Stimulated activated CD8-positive, alpha-beta memory T cell treated with anti-CD3 and anti-CD28 coated beads, Interleukin-15, amount 100 ng/mL, for 1 hour (primary cell): ENCODE results near the gene C12orf54.
"Not testable (repeated sequence)": the region's sequence is repeated elsewhere in the genome, so short reads cannot be mapped to it uniquely, and the experiment has no call there.

Experiments used
- DNase-seq: peaks from one replicate; pipeline ENCODE4 v3.0.0-alpha.2; 2020; ENCODE audit warnings: low read depth

Gene C12orf54

GRCh38 chr12:48482198-48482597 is at the start of gene C12orf54:
C12orf54 (plus strand) TSS chr12:48482498; CDS start chr12:48483297, 799 bp downstream.
- no peak for DNase-seq

DNA sequence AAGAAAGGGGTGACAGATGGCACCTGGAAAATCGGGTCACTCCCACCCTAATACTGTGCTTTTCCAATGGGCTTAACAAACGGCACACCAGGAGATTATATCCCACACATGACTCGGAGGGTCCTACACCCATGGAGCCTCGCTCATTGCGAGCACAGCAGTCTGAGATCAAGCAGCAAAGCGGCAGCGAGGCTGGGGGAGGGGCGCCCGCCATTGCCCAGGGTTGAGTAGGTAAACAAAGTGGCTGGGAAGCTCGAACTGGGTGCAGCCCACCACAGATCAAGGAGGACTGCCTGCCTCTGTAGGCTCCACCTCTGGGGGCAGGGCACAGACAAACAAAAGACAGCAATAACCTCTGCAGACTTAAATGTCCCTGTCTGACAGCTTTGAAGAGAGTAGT is 48.3 kb upstream of the C12orf54 start:
- not testable (repeated sequence) for DNase-seq

- DNase-seq, result no peak
These were observed 41.2 kb upstream of the C12orf54 start for GRCh38 chr12:48441069-48441468.

DNA sequence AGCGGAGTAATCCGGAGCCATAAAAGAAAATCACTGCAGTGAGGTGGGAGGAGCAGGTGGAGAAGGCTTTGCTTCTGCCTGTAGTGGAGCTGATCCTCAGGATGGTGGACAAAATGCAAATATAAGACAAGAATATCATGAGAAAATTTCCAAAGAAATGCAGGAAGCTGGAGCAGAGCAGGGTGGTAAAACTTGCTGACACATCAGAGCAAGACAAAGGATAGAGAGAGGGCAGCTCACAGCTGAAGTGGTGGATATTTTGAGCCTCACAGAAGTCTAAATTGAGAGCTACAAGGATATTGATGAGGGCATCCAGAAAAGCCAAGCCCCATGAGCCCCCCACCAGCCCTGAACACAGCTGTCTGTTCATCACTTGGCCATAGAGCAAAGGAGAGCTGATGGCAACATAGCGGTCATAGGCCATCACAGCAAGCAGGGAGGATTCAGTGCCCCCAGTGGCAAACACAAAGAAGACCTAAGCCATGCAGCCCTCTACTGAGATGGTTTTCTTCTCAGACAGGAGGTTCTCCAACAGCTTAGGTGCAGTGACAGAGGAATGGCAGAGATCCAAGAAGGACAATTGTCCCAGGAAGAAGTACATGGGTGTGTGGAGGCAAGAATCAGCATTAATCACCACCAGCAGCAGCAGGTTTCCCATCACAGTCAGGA is 40.0 kb upstream of the C12orf54 start:
- DNase-seq, result no peak

- no peak for DNase-seq
These were observed 36.8 kb upstream of the C12orf54 start for GRCh38 chr12:48445538-48445937.

DNA sequence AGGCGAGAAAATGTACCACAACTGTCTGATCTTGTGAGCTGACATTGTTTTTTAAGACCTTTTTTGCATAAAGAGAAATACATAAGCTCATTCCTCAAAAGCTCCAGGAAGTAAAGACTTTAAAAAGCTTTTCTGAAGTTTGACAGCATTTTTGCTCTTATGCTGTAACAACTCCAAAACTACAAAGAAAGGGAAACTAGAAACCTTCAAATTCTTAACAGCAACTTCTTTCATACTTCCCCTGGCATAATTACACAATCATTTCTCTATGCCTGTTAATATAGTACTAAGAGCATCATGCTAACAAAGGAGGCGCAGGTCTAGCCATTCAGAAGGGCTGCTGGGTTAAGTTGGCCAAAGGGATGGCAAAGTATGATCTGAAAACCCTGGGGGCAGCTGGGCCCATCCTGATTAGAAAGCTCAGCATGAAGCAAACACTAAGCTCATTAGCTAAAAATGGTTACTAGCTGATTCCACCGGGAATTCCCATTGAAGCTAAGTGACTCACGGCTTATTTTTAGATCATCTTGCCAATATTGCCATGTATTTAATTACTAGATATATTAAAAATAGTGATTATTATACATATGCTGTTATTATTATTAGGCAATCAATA is 36.0 kb upstream of the C12orf54 start:
- no peak for DNase-seq

GRCh38 chr12:48447755-48448154 is 34.5 kb upstream of the C12orf54 start:
- no peak for DNase-seq

DNA sequence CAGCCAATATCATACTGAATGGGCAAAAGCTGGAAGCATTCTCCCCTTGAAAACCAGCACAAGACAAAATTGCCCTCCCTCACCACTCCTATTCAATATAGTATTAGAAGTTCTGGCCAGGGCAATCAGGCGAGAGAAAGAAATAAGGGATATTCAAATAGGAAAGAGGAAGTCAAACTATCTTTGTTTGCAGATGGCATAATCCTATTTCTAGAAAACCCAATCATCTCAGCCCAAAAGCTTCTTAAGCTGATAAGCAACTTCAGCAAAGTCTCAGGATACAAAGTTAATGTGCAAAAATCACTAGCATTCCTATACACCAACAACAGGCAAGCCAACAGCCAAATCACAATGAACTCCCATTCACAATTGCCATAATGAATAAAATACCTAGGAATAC is 30.9 kb upstream of the C12orf54 start:
- no peak for DNase-seq

GRCh38 chr12:48452961-48453360 is 29.3 kb upstream of the C12orf54 start:
- DNase-seq, result not testable (repeated sequence)

DNA sequence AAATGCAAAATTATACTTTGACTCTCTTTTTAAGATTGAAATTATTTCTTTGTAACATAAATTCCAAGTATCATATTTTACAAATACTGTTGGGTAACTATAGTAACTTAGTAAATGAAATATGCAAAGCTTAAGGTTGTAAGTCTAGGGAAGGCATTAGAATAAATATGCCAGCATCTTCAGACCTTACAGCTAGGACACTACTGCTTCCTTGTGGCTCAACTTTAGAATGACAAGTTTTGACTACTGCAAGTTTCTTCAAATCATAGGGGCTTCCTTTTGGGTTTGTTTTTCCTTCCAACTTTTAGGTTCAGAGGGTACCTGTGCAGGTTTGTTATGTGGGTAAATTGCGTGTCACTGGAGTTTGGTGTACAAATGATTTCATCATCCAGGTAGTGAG is 27.6 kb upstream of the C12orf54 start:
- no peak for DNase-seq

- no peak for DNase-seq
These were observed 27.2 kb upstream of the C12orf54 start for GRCh38 chr12:48455116-48455515.

GRCh38 chr12:48459259-48459658 is 23.0 kb upstream of the C12orf54 start:
- DNase-seq, result no peak

DNA sequence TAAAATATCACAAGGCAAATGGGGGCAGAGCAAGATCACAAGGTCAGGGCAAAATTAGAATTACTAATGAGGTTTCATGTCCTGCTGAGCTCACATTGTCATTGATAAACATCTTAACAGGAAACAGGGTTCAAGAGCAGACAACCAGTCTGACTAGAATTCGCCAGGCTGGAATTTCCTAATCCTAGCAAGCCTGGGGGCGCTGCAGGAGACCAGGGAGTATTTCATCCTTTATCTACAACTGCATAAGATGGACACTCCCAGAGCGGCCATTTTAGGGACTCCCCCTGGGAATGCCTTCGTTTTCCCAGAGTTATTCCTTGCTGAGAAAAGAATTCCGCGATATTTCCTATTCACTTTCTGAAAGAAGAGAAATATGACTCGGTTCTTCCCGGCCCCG is 13.3 kb upstream of the C12orf54 start:
- DNase-seq, result not testable (repeated sequence)

DNA sequence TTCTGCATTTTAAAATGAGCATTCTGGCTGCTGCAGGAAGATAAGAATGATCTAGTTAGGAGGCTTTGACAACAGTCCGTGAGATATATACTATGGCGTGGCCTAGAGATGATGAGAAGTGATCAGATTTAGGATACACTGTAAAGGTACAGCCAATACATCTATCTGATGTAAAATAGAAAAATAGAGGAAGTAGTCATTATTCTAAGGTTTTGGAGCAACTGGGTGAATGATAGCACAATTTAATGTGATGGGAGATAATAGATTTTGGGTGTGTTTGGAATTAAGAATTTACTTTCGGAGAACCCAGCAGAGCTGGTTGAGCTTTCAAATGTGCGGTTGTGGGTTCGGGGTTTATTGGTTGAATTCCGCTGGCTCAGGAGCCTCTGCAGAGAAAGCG is 10.0 kb upstream of the C12orf54 start, which contains the start of gene ANP32D:
Gene ANP32D (plus strand): TSS at position 301 of the 400 bp plus-strand sequence. CDS start 106 bp downstream, outside the sequence.
- DNase-seq, result no peak

DNA sequence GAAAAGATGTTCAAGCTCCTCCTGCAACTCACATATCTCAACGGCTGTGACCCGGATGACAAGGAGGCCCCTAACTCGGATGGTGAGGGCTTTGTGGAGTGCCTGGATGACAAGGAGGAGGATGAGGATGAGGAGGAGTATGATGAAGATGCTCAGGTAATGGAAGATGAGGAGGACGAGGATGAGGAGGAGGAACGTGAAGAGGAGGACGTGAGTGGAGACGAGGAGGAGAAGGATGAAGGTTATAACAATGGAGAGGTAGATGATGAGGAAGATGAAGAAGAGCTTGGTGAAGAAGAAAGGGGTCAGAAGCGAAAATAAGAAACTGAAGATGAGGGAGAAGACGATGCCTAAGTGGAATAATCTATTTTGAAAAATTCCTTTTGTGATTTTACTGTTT is 9.2 kb upstream of the C12orf54 start:
- no peak for DNase-seq

- DNase-seq, result not testable (repeated sequence)
These were observed 7.8 kb upstream of the C12orf54 start for GRCh38 chr12:48474497-48474896.

DNA sequence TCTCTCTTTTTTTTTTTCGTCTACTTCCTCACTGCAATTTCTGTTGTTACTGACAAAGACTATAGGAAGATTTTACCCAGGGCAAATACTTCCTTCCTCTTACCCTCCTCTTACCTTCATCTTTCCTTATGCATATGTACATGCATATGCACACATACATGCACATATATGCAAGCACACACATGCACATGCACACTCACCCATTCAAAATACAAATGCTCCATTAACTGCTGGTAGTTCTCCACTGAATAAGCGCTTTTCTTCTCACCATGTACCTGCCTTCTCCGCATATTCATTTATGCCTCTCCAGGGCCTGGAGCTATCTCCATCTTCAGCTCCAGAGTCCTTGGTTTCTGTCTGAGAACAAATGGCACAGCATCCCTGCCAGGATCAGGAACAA is 632 bp downstream of the C12orf54 start:
- DNase-seq, result no peak

DNA sequence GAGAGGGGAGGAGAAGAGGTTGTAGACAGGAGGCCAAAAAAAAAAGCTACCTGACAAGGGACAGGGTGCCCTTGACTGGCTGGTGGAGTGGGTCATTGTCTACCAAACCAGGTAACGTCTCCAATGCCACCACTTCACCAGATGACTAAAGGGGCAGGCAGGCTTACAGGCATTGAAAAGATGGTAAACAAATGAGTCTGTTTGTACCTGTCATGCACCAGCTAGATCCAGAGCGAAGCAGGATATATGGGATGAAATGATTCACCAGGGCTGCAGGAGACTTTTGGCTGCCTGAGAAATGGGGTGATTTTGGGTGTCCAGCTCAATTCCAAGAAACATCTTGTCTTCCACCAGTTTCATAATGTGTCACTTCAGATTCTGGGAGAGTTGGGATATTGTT is 4.0 kb downstream of the C12orf54 start:
- DNase-seq, result no peak

DNA sequence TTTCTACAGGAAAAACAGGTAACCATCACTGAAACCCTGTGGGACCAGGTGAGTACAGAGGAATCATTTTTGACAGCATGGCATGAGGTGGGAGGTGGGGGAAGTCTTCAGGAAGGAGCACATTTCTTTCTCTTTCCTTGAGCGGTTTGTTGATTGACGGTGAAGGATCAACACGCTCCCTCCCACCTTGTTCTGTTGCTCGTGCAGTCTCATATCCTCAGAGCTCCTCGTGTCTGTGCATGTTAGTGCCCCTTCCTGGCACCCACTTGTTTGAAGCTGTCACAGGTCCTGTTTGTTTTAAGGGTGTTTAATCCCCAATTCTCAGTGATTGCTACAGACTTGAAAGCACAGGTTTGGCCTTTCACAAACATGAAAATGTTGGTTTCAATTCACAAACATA is 4.4 kb downstream of the C12orf54 start:
- no peak for DNase-seq

DNA sequence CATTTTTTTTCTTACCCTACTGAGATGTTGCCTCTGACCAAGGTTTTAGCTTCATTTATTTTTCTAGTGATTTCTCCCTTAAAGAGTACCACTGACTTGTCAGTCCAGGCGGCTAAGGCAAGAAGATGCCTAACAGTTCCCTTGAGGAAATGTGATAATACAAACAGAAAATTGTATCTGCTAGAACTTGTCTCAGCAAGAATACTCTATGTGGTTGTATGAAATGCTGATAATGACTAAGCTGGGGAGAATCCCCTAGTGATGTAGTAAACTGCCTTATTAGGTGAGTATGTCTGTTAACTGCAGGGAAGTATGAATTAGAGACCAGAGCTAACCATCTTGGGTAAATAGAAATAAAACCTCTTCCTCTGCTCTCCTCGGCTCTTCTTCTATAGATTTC is 6.7 kb downstream of the C12orf54 start:
- no peak for DNase-seq

- DNase-seq, result not testable (repeated sequence)
These were observed 7.2 kb downstream of the C12orf54 start for GRCh38 chr12:48489456-48489855.

GRCh38 chr12:48500281-48500680 is 18.0 kb downstream of the C12orf54 start:
- DNase-seq, result not testable (repeated sequence)

GRCh38 chr12:48506836-48507235 is 24.5 kb downstream of the C12orf54 start:
- not testable (repeated sequence) for DNase-seq

- no peak for DNase-seq
These were observed 26.7 kb downstream of the C12orf54 start for GRCh38 chr12:48508987-48509386.
